AG10803 (cell line): ENCODE measurements around the gene CTIF.

Experiments
- DNase-seq: peaks from one replicate; pipeline ENCODE4 v3.0.0; 2010; ENCODE audit warnings: low read depth
- H3K4me3 ChIP-seq: 2 replicates; pipeline ENCODE4 v1.5.1; 2011; ENCODE audit warnings: mild to moderate bottlenecking, low read length, control low read depth
- CTCF ChIP-seq: conservative IDR thresholded peaks from 2 replicates; pipeline ENCODE4 v1.5.1; 2011; ENCODE audit warnings: mild to moderate bottlenecking, low read length, control low read depth, inconsistent platforms

Gene CTIF

GRCh38 chr18:48786455-48787202 is 247.8 kb downstream of the CTIF start:
- no peak for DNase-seq
- no peak for TF ChIP-seq CTCF
- no peak overlapping the region for H3K4me3 ChIP-seq

GRCh38 chr18:48787203-48788151 is 248.6 kb downstream of the CTIF start:
- H3K4me3 ChIP-seq: no peak overlapping the region
- no peak for TF ChIP-seq CTCF
- DNase-seq: peak; percentile 32

GRCh38 chr18:48788373-48788772 is 249.5 kb downstream of the CTIF start:
- no peak for DNase-seq
- no peak for TF ChIP-seq CTCF
- H3K4me3 ChIP-seq: no peak overlapping the region

GRCh38 chr18:48789259-48789812 is 250.5 kb downstream of the CTIF start:
- no peak for DNase-seq
- H3K4me3 ChIP-seq: no peak overlapping the region
- no peak for TF ChIP-seq CTCF

GRCh38 chr18:48790226-48790863 is 251.5 kb downstream of the CTIF start:
- H3K4me3 ChIP-seq: no peak overlapping the region
- DNase-seq: no peak
- TF ChIP-seq CTCF: no peak

- TF ChIP-seq CTCF: no peak
- no peak for DNase-seq
- no peak overlapping the region for H3K4me3 ChIP-seq
These were observed 252.2 kb downstream of the CTIF start for GRCh38 chr18:48790869-48791635.
